Neural progenitor cell (in vitro differentiated cells): Measurements from ENCODE around the gene NUP133.

Source experiments
- CTCF ChIP-seq: fragments of 200-600 bp; sonication (generic); IDR thresholded peaks from 2 replicates; pipeline ENCODE4 v1.5.1; 2017; ENCODE audit warnings: antibody characterized with exemption, mild to moderate bottlenecking
- EZH2 ChIP-seq: fragments of 200-600 bp; sonication (generic); IDR thresholded peaks from 2 replicates; pipeline ENCODE4 v1.6.1; 2017; ENCODE audit warnings: antibody characterized with exemption, mild to moderate bottlenecking, moderate library complexity
- EZH2phosphoT487 ChIP-seq: fragments of 200-600 bp; sonication (generic); IDR thresholded peaks from 2 replicates; pipeline ENCODE4 v1.6.1; 2017; ENCODE audit warnings: antibody characterized with exemption

DNA sequence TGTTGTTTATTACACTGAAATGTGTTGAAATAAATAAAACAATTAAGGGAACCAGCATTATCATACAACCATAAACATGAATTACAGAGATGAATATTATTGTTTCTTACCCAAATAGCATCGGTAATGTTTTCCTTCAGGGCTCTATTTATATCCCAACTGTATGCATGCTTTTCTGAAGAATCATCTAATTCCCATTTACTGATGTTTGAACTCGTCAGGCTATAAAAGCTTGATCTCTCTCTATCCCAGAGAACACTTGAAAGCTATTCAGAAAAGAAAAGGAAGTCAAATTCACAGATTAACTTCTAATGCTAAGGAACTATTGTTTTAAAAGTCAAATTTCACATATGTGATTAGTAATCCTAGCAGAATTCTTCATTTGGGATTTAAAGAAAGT is 12.4 kb downstream of the NUP133 start:
- TF ChIP-seq CTCF = no peak
- TF ChIP-seq EZH2 = no peak
- no peak for TF ChIP-seq EZH2phosphoT487
